CD4-positive, alpha-beta T cell treated with Interferon gamma for 1 hour (primary cell): ENCODE measurements around the gene ELMO1.

ENCODE experiments used
- DNase-seq: peaks from one replicate; pipeline ENCODE4 v3.0.0-alpha.2; 2020

ELMO1 gene

GRCh38 chr7:37110660-37111424 lies 337.8 kb downstream of the ELMO1 start:
- no peak for DNase-seq

- DNase-seq, result no peak
These were observed 338.8 kb downstream of the ELMO1 start for GRCh38 chr7:37109843-37110242.

DNA sequence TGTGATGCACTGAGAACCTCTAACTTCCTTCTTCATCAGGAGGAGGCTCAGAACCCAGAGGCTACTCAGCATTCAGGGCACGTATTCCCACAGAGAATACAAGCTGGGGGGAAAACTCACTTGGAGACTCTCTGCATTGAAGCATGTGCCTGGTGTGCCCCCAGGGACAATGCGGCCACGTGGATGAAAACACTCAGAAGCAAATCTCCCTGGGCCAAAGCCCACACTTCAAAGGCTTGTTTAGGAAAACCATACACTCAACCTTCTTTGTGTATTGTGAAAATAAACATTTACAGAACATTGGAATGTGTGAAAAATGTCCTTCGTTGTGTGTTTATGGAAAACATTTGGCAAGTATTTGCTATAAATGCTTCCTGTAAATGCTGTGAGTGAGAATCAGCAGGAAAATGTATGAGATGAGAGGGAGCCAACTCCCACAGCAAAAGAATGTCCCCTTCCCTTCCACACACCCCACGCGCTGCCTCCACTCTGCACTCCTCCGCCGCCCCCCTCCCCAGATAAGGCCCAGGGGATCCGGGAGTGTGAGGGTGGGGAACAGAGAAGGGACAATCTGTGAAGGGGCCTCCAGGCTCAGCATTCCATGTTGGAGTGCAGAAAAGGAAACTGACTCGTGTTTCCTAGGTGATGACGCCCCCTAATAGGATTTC lies 339.5 kb downstream of the ELMO1 start:
- DNase-seq, result no peak

GRCh38 chr7:37108615-37109014 lies 340.0 kb downstream of the ELMO1 start:
- DNase-seq, result no peak

- DNase-seq, result no peak
These were observed 341.5 kb downstream of the ELMO1 start for GRCh38 chr7:37107047-37107750.

GRCh38 chr7:37105762-37106161 lies 342.9 kb downstream of the ELMO1 start:
- no peak for DNase-seq

GRCh38 chr7:37104822-37105518 lies 343.7 kb downstream of the ELMO1 start:
- no peak for DNase-seq

DNA sequence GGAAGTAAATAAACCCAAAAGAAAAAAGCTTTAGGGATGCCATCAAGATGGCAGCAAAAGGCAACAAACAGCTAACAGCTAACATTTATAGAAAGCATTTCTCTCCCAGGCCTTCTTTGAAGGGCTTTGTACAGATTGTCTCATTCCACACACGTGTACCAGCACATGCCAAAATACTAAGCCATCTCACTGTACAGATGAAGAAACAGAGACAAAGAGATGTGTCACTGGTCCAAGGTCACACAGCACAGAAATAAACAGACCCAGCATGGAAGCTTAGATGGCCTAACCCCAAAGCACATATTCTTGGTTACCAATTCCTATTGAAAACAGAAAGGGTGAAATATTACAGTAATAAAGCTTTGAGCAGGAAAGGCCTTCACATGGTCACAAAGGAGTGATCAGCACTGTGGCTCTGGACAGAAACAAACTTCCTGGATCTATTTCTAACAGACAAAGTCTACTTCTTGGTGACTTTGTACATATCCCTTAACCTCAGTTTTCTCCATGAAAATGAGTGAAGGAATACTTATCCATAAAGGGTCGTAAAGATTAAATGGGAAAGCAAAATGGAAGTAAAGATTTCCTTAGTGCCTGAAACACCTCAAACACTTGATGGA lies 346.0 kb downstream of the ELMO1 start:
- no peak for DNase-seq

DNA sequence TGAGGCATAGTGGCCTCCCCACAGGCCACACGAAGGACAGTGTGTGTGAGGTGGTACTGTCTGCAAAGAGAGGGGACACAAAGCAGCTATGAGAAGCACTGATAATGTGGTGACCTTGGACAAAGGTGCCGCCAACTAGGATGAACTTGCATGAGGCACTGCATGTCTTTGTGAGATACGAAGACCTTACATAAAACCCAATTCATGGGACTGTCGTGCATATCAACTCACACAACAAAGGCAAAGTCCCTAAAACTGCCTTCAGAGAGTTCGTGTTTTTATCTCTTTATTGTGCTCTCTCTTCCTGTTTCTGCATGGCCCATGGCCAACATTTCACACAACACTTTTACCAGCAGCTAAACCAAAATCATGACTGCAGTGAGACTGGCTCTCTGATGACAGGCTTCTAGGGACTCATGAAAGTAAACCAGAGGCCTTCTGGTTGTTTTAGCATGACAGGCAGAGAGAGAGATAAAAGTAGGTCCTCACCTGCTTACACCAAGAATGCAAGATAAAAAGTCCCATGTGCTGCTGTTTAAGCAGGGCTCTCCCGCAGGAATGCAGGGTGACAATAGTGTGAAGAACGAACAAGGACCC lies 347.8 kb downstream of the ELMO1 start:
- DNase-seq, result no peak

DNA sequence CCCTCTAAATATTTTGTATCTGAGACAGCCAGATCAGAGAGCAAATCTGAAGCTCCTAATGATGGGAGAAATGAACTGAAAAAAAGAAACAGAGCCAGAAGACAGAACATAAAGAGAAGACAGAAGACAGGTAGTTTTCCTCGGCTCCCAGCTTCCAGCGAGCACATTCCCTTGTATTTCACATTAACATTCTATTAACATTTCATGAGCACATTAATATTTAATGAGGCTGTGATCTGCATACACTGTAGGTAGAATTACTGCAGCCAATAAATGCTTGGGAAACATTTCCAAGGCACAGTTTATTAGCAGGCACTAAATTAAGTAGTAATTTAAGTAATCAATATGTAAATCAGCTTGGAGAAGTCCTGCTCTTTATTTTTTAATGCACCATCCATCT lies 349.9 kb downstream of the ELMO1 start:
- no peak for DNase-seq

GRCh38 chr7:37097983-37098382 lies 350.7 kb downstream of the ELMO1 start:
- no peak for DNase-seq

DNA sequence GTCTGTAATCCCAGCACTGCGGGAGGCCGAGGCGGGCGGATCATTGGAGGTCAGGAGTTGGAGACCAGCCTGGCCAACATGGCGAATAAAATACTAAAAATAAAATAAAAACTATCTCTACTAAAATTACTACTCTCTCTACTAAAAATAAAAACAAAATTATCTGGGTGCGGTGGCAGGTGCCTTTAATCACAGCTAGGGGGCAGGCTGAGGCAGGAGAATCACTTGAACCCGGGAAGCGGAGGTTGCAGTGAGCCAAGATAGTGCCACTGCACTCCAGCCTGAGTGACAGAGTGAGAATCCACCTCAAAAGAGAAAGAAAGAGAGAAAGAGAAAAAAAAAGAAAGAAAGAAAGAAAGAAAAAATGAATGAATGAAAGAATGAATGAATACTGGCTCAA lies 351.4 kb downstream of the ELMO1 start:
- no peak for DNase-seq

- DNase-seq, result no peak
These were observed 352.3 kb downstream of the ELMO1 start for GRCh38 chr7:37096341-37096740.

- DNase-seq, result no peak
These were observed 353.5 kb downstream of the ELMO1 start for GRCh38 chr7:37095122-37095521.

DNA sequence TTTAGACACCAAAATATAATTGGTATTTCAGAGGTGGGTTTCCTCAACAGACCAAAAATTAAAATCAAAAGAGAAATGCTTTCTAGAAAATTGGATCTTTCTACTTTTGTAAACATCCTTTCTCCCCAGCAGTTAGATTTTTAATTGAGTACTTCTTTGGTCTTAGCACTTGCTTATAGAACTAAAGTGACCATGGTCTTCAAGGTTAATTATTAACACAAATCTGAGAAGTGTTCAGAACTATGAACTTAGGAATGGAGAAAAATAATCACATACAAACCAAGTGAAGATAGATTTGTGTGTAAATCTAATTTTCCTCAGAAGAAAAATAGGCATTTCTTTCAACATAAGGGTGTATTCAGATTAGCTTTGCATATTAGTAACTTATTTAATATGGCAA lies 355.4 kb downstream of the ELMO1 start:
- DNase-seq, result no peak

DNA sequence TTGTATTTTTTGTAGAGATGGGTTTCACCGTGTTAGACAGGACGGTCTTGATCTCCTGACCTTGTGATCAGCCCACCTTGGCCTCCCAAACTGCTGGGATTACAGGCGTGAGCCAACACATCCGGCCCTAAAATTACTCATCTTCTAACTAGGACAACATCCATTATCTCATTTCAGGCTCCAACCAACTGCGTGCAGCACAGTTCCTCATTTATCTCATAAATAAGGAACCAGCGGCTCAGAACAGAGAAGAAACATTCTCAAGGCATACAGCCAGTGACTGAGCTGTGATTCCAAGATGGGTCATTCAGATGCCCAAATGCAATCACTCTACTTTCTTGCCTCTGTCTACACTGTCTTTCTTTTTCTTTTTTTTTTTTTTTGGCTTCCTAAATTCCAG lies 356.1 kb downstream of the ELMO1 start:
- DNase-seq, result peak; percentile 44

- no peak for DNase-seq
These were observed 358.7 kb downstream of the ELMO1 start for GRCh38 chr7:37089972-37090371.

- DNase-seq, result no peak
These were observed 363.1 kb downstream of the ELMO1 start for GRCh38 chr7:37085600-37085999.

GRCh38 chr7:37084303-37084702 lies 364.4 kb downstream of the ELMO1 start:
- no peak for DNase-seq

- no peak for DNase-seq
These were observed 365.2 kb downstream of the ELMO1 start for GRCh38 chr7:37083311-37084096.

GRCh38 chr7:37081436-37081835 lies 367.2 kb downstream of the ELMO1 start:
- DNase-seq, result no peak

- DNase-seq, result no peak
These were observed 369.2 kb downstream of the ELMO1 start for GRCh38 chr7:37079420-37079819.
